HG03521 (cell line): ENCODE measurements around the gene GPR107.
"Not testable (repeated sequence)": the region's sequence is repeated elsewhere in the genome, so short reads cannot be mapped to it uniquely, and the experiment has no call there.

Source experiments
- ATAC-seq: cut with Tn5 transposase; IDR thresholded peaks from one replicate; pipeline ENCODE4 v1.9.1; 2021; ENCODE audit warnings: mild to moderate bottlenecking, moderate library complexity; ENCODE audit not compliant: unreplicated experiment

The GPR107 gene

DNA sequence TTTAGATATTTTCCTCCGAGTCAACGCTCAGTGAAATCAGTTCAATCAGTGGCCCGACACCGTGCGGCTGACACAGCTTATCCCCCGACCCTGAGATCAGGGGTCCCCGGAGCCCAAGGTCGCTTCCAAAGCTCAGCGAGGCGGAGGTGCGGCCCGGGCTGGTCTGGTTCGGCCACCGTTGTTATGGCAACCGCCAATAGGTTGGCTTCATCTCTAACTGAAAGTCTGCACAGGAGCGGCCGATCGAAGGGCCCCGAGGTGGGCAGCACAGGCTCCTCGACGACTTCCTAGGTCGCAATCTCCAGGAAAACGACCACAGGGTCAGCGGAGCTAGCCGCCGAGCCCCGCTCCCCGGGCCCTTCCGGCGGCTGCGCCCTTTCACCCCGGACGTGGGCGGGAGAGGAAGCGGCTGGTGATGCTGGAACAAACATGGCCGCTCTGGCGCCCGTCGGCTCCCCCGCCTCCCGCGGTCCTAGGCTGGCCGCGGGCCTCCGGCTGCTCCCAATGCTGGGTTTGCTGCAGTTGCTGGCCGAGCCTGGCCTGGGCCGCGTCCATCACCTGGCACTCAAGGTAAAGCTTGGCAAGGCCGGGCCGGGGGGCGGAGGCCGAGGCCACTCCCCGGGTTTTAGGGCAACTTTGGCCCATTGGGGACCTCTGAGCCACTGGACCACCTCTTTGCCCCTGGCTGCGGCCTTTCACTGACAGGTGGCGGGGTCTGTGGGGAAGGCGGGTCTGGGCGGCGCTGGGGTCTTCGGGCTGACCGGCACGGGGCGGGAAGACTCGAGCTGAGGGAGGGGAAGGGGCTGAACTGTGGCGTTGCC is at the start of gene GPR107:
Gene GPR107 (plus strand): TSS at position 403 of the 821 bp plus-strand sequence. CDS start 27 bp downstream, at position 430.
- peak; percentile 71 for ATAC-seq

DNA sequence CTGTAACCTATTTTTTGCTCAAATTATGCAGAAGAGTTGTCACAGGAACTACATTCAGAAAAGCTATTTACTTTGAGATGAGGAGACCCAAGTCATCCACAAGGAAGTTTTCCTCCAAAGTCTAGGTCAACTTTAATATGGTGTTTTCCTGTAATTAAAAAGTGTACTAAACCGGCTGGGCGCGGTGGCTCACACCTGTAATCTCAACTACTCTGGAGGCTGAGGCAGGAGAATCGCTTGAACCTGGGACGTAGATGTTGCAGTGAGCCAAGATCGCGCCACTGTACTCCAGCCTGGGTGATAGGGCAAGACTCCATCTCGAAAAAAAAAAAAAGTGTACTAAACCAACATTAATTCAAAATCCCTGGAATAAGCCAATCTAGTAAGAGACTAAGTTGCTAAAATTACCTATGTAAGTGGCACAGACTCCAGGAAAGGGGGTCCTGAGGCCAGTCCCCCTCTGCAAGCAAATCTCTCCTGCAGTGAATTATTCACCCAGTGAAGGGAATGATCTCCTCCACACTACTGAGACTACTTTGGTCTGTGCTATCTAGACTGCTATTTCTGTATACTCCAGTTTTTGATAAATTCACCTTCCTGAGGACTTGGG is 49.7 kb upstream of the GPR107 start:
- no peak for ATAC-seq

DNA sequence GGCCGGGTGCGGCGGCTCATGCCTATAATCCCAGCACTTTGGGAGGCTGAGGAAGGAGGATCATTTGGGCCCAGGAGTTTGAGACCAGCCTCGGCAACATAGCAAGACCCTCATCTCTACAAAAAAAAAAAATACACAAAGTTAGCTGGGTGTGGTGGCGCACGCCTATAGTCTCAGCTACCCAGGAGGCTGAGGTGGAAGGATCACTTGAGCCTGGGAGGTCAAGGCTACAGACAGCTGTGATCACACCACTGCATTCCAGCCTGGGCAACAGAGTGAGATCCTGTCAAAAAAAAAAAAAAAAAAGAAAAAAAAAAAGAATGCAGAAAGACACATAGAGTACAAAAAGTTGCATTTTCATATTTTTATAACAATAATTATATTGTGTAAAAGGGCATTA is 46.8 kb upstream of the GPR107 start:
- ATAC-seq, result not testable (repeated sequence)

DNA sequence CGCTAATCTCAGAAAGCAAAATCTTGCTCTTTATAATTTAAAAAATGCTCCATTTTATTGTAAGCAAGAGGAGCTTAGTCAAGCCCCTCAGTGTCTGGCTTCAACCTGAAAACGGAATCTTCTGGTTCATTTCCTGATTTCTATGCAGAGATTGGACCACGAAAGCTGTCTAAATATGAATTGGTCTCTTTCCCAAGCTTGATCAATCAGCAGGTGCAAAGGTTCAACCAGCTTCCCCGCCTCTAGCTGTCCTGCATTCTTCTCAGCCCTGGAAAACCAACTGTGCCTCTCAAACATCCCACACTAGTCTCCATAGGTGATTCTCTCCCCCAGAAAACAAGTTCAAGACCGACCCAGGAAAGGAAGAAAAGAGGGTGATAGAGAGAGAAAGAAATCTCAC is 45.2 kb upstream of the GPR107 start:
- no peak for ATAC-seq

DNA sequence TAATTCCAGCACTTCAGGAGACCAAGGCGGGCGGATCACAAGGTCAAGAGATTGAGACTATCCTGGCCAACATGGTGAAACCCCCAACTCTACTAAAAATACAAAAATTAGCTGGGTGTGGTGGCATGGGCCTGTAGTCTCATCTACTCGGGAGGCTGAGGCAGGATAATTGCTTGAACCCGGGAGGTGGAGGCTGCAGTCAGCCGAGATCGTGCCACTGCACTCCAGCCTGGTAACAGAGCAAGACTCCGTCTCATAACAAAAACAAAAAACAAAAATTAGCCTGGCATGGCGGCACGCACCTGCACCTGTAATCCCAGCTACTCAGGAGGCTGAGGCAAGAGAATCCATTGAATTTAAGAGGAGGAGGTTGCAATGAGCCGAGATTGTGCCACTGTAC is 44.2 kb upstream of the GPR107 start:
- not testable (repeated sequence) for ATAC-seq

DNA sequence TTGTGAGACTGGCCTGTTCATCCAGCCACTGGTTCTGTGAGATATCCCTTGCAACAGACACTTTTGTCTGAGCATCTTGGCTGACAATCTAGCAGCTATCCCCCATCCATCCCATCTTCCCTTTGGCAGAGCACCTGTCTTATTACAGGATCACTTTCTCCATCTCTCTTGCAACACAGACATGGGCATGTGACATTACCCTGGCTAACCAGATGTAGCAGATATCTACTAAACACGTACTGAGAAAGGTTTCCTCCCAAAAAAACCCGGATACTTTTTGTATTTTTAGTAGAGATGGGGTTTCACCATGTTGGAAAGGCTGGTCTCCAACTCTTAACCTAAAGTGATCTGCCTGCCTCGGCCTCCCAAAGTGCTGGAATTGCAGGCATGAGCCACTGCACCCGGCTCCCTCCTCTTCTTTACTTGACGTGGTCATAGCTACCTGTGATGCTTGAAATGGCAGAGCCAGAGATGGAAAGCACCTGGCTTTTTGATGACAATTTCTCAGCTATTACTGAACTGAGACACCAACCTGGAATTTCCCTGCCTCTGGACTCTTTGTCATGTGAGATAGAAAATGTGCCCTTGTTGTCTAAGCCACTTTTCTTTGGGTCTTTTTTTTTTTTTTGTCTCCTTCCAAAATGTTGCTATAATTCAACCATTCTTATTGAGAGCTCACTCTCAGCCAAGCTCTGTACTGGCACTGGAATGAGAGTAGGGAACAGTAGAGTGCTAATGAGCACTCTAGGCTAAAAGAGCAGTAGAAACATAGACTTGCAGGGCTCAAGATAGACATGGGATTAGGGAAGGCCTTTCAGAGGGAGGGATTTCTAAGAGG is 43.3 kb upstream of the GPR107 start:
- no peak for ATAC-seq

DNA sequence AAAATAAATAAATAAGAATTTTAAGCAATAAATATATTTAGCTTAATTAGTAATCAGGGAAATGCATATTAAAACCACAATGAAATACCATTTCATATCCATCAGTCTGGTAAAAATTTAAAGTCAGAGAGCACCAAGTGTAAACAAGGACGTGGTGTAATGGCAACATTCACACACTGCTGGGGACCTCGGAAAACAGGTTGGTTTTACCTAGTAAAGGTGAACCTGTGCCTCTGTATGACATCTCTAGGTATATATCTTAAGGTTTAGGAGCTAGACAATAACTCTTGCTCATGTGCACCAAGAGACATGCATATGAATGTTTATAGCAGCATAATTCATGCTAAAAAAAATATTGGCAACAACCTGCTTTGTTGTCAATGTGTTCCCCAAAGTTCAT is 40.4 kb upstream of the GPR107 start:
- ATAC-seq, result no peak

DNA sequence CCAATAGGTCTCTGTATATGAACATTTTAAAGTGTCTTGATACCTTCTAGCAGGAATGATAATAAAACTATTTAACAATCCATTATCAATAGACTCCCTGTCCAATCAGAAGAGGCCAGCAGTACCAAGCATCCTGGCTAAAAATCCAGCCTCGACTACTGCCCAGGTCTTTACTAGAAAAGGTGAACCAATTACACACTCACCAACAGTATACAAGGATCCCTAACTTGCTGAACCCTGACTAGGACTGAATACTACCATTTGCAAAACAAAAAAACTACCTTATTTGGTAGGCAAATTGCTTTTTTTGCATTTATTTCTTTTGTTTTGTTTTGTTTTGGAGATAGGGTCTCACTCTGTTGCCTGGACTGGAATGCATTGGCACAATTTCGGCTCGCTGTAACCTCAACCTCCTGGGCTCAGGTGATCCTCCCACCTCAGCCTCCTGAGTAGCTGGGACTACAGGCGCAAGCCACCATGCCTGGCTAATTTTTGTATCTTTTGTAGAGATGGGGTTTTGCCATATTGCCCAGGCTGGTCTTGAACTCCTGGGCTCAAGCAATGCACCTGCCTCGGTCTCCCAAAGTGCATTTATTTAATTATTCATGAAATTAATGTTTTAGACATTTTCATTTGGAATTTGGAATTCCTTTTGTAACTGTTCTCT is 38.2 kb upstream of the GPR107 start:
- no peak for ATAC-seq

DNA sequence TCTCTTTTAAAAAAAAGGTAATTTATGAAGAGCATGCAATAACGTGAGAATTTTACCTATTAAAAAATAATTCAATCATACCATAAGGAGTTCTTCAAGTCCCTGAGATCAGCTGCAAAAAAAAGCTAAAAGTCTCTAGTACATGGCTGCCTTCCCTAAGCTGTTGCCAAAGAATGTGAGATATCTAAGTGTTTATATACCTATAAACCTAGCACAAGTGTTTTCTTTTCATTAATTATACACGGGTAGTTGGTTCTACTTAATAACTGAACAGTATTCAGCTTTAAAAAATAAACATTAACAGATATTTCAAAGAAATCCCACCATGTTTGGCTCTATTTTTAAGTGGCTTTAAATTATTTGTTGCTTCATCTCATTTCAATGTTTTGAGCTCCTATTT is 36.6 kb upstream of the GPR107 start:
- ATAC-seq, result no peak

DNA sequence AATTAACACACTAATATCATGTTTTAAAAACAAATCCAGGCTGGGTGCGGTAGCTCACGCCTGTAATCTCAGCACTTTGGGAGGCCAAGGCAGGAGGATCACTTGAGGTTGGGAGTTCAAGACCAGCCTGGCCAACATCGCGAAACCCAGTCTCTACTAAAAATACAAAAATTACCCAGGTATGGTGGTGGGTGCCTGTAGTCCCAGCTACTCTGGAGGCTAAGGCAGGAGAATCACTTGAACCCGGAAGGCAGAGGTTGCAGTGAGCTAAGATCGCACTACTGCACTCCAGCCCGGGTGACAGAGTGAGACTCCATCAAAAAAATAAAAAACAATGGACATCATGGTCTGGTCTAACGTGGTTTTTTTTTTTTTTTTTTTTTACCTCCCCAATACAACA is 36.2 kb upstream of the GPR107 start:
- ATAC-seq, result not testable (repeated sequence)

DNA sequence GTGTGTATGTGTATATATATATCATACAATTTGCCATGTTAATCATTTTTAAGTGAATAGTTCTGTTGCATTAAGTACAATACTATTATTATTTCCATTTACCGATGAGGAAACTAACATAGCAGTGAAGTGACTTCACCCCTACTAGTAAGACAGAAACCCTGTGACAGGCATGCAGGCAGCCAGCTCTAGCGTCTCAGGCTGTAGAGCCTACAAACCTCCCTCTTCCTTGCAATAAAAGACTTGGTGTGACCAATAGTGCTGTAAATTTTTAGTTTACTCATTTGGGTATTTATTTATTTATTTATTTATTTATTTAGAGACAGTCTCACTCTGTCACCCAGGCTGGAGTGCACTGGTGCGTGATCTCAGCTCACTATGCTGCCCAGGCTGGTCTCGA is 35.4 kb upstream of the GPR107 start:
- no peak for ATAC-seq

DNA sequence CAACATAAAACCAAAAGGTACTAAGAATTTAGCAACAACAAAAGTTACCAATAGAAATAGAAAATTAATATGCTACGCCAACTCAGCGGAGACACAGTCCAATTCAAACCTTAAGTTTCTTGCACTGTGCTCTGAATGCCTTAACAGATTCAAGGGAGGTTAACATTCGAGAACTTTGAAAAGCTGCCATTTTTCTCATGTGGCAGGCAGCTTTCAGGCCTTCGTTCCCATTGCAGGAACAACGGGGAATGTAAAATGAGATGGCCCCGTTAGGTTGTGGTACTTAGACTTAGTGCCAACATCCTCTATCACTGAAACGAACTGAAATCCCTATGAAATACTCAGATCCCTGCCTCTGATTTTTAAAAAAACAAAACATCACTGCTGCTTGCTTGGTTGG is 33.1 kb upstream of the GPR107 start:
- no peak for ATAC-seq

DNA sequence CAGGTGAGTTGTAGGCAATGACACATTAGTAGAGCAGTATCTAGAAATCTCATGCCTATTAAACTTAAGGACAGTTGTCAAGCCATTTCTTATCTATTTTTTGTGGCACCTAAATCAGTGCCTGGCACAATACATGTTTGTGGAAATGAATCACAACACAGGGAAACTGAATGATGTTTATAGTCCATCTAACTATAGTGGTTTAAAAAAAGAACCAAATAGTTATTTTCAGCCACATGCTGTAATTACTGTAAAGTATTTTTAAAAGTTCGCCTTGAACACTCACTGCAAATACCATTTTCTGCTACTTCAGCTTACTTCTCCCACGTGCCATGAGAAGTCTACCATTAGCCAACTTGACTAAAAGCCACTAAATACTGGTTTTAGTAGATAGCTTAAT is 32.6 kb upstream of the GPR107 start:
- no peak for ATAC-seq

DNA sequence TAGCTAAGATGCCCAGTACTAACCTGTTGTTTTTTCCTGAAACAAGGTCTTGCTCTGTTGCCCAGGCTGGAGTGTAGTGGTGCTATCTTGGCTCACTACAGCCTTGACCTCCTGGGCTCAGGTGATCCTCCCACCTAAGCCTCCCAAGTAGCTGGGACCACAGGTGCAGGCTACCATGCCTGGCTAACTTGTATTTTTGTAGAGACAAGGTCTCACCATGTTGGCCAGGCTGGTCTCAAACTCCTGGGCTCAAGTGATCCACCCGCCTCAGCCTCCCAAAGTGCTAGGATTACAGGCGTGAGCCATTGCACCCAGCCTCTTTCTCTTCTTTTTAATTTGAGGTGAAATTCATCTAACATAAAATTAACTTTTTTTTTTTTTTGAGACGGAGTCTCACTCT is 31.9 kb upstream of the GPR107 start:
- ATAC-seq, result not testable (repeated sequence)

DNA sequence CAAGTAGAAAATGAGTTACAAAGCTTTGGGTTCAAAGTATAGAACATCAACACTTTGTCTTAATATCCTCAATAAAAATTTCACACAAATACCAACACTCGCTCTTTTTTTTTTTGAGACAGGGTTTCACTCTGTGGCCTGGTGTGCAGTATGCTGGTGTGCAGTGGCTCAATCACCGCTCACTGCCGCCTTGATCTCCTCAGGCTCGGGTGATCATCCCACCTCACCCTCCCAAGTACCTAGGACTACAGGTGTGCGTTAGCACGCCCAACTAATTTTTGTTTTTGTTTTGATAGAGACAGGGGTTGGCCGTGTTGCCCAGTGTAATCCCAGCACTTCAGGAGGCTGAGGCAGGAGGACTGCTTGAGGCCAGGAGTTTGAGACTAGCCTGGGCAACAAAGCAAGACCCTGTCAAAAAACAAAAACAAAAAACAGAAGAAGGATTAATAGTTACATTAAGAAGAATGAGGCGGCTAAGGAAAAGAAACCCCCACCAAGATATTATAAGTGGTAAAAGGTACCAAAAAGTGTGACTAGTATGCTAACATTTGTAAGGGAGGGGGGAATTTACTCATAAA is 31.1 kb upstream of the GPR107 start:
- ATAC-seq, result no peak

DNA sequence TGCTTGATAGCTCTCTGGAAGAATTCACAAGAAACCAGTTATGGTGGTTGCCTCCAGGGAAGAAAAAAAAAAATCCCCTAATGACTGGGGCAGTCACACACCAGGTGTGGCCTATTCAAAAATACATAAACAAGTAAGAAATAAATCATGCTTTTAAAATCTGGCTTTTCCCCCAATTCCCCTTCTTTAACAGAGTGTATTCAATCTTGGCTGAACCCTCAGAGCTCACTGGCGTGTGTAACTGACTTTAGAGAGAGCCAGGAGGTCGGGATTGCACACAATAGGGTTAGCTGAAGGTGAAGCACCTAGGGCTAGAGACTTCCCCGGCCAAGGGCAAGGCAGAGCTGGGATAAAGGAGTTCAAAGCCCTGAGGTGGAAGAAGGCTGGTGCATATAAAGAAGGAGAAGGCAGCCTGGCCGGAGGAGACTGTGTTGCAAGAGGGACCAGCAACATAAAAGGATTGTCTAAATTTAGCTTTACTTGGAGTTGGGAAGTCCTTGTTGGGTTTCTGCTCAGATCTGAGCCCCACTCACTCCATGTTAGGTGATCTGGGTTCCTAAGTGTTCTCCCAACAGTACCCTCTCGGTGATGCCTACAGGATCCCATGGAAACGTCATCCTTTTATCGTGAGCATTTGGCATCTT is 30.4 kb upstream of the GPR107 start:
- no peak for ATAC-seq

DNA sequence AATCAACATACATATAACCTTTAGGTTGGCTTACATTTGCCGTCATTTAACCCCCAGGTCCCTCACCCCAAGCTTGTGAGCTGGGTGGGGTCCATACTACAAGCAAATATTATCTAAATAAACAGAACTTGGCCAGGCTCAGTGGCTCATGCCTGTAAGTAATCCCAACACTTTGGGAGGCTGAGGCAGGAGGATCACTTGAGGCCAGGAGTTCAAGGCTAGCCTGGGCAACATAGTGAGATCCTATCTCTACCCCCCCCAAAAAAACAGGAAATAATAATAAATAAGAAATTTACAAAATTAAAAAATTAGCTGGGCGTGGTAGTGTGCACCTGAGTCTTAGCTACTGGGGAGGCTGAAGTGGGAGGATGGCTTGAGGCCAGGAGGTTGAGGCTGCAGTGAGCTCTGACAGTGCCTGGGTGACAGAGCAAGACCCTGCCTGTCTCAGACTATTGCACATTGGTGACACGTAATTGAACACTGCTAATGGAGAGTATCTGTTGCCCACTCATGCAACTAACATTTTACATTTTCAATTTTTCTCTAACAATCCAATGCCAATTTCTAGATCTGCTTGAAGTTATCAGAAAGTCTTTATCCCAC is 29.6 kb upstream of the GPR107 start:
- ATAC-seq, result no peak

DNA sequence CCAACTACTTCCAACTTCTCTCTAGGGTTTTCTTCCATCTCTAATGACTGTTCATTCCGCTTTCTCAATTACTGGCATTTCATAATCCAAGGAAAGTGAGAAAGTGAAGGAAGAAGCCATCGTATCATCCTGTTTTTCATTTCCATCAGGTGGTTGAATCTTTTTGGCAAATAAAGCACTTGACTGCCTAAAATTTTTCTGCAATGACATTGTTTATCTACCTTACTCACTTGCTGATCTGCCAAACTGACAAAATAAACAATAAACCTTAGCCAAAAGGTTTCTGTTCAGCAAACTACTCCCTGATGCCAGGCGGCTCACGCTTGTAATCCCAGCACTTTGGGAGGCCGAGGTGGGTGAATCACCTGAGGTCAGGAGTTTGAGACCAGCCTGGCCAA is 29.1 kb upstream of the GPR107 start:
- ATAC-seq, result no peak

DNA sequence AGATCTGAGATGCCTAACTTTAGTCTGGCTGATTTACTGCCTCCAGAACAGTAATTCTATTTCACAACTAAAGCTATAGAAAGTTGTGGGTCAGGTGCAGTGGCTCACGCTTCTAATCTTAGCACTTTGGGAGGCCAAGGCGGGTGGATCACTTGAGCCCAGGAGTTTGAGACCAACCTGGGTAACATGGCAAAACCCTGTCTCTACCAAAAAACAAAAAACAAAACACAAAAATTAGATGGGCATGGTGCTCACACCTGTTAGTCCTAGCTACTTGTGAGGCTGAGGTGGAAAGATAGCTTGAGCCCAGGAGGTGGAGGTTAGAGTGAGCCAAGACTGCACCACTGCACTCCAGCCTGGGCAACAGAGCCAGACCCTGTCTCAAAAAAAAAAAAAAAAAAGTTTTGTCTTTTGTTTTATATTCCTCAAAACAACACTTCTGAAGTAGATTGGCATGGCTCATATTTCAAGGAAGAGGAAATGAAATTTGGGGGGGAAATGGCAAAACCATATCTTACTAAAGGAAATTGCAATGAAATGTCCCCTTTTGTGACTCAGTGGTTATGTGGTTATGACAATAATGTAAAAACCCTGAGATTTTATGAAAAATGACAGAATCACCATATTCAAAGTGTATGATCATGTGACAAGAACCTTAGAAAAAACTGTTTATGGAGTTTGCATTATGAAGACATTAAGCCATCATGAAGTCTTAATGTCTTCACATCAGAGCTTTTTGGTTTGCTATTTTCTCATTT is 26.9 kb upstream of the GPR107 start:
- ATAC-seq, result no peak
